Measurements from ENCODE around the gene BLVRB. TPM values are rescaled to one million over a fixed set of nuclear protein-coding genes. Genes with fewer than 3 reads are reported as not detected.
"Not testable (repeated sequence)": the region's sequence is repeated elsewhere in the genome, so short reads cannot be mapped to it uniquely, and the experiment has no call there.

BLVRB gene
- polyA plus RNA-seq, 1 donor: 42.4 TPM

GRCh38 chr19:40486017-40486416, 20.5 kb upstream of the BLVRB start:
- no peak for DNase-seq

- DNase-seq: not testable (repeated sequence)
Measured at GRCh38 chr19:40475878-40476644, 10.5 kb upstream of the BLVRB start.

- no peak for DNase-seq
Measured at GRCh38 chr19:40474737-40475136, 9.2 kb upstream of the BLVRB start.

- no peak for DNase-seq
Measured at GRCh38 chr19:40472516-40472915, 7.0 kb upstream of the BLVRB start.

- DNase-seq: no peak
Measured at GRCh38 chr19:40471111-40471510, 5.6 kb upstream of the BLVRB start.

- no peak for DNase-seq
Measured at GRCh38 chr19:40469011-40469410, 3.5 kb upstream of the BLVRB start.

- DNase-seq: no peak
Measured at GRCh38 chr19:40466985-40467734, 1.6 kb upstream of the BLVRB start, which contains the start of gene SPTBN4. Gene SPTBN4, plus strand, starts transcription at chr19:40467001. Its CDS starts 5,621 bp downstream, at chr19:40472622.

- no peak for DNase-seq
Measured at GRCh38 chr19:40466219-40466984, 857 bp upstream of the BLVRB start.

- no peak for DNase-seq
Measured at GRCh38 chr19:40465025-40465556, 454 bp downstream of the BLVRB start.

GRCh38 chr19:40464059-40465024, 1.2 kb downstream of the BLVRB start:
- DNase-seq: peak; percentile 74

- not testable (repeated sequence) for DNase-seq
Measured at GRCh38 chr19:40463587-40464037, 1.9 kb downstream of the BLVRB start.

GRCh38 chr19:40461669-40462221, 3.8 kb downstream of the BLVRB start:
- DNase-seq: no peak

- no peak for DNase-seq
Measured at GRCh38 chr19:40460185-40460584, 5.4 kb downstream of the BLVRB start.

GRCh38 chr19:40458597-40458974, 7.0 kb downstream of the BLVRB start:
- no peak for DNase-seq

GRCh38 chr19:40457953-40458596, 7.5 kb downstream of the BLVRB start:
- no peak for DNase-seq

GRCh38 chr19:40457048-40457447, 8.5 kb downstream of the BLVRB start:
- DNase-seq: no peak

GRCh38 chr19:40453943-40454342, 11.6 kb downstream of the BLVRB start:
- not testable (repeated sequence) for DNase-seq

- DNase-seq: no peak
Measured at GRCh38 chr19:40453151-40453735, 12.3 kb downstream of the BLVRB start.

- no peak for DNase-seq
Measured at GRCh38 chr19:40452016-40452415, 13.5 kb downstream of the BLVRB start.

GRCh38 chr19:40450664-40451063, 14.9 kb downstream of the BLVRB start:
- DNase-seq: no peak

Measured in hindlimb muscle (tissue), 1 donor.